ENCODE results near the gene SCMH1. TPM values are rescaled to one million over a fixed set of nuclear protein-coding genes. Genes with fewer than 3 reads are reported as not detected.

Gene SCMH1
- total RNA-seq, 1 donor from 2014 or later = 18.4 TPM

DNA sequence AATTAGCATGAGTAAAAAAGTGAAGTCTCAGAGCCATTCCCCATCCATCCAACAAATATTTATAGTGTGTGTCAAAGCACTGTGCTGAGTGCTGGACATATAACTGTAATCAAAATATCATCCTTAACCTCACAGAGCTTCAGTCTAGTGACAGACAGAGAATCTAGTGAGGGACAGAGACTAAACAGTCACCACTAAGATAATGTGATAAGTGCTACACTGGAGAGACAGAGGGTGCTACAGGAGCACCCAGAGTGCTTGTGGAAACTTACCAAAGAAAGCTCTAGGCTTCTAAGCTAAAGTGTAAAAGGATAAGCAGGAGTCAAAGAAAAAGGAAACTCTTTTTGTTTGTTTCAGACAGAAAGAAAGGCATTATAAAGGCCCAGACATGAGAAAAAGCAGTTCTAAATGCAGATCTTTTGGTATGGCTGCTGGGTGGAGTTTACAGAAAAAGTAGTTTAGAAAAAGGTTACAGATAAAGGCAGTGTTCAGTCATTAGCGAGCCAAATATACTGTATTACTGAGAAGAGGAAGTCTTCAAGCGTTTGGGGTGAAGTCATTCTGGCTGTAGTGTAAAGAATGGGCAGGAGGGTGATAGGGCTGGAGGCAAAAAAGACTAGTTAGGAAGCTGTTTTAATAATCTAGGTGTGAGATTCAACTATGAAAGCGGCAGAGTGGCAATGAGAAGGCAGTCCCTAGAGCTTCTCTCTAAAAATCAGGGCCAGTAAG lies 83.8 kb downstream of the SCMH1 start:
- H3K36me3 Mint-ChIP-seq (ENCODE audit: low read depth, unreplicated experiment) = no peaks in the 10 kb centered on the region
- Histone ChIP-seq H3K4me3 (ENCODE audit: insufficient read depth, low read depth, low read length) (no peak overlapping the region), H3K27ac (ENCODE audit: low read depth, low read length) (no peak overlapping the region), H3K27me3 (ENCODE audit: insufficient read depth, low read length) (no peaks in the 10 kb centered on the region), H3K4me1 (ENCODE audit: insufficient read depth, low read length) (no peaks in the 10 kb centered on the region), H3K9me3 (ENCODE audit: insufficient read depth, low read depth, low read length) (no peaks in the 10 kb centered on the region), H3K4me2 (ENCODE audit: low read length) (no peak overlapping the region), H2AFZ (ENCODE audit: low read depth, low read length) (no peak overlapping the region), H3K79me2 (ENCODE audit: insufficient read depth, low read length) (no peaks in the 10 kb centered on the region), H3K36me3 (ENCODE audit: insufficient read depth, low read length) (no peaks in the 10 kb centered on the region), H3K9ac (ENCODE audit: low read length) (no peak overlapping the region), H4K20me1 (ENCODE audit: insufficient read depth, low read length) (no peaks in the 10 kb centered on the region)
- no peak overlapping the region for H3K27ac Mint-ChIP-seq (ENCODE audit: unreplicated experiment)
- FAIRE-seq (no peak), DNase-seq (ENCODE audit: low read depth) (no peak)
- H3K4me3 Mint-ChIP-seq (ENCODE audit: unreplicated experiment) = peak overlapping the region; percentile 2
- peaks cover 9% of the 10 kb centered on the region for H3K4me1 Mint-ChIP-seq (ENCODE audit: low read depth, unreplicated experiment)
- no peak for TF ChIP-seq EZH2 (IDR thresholded peaks at IDR 0.05; ENCODE audit: insufficient read depth, low read length)
- TF ChIP-seq, protein P1, sequence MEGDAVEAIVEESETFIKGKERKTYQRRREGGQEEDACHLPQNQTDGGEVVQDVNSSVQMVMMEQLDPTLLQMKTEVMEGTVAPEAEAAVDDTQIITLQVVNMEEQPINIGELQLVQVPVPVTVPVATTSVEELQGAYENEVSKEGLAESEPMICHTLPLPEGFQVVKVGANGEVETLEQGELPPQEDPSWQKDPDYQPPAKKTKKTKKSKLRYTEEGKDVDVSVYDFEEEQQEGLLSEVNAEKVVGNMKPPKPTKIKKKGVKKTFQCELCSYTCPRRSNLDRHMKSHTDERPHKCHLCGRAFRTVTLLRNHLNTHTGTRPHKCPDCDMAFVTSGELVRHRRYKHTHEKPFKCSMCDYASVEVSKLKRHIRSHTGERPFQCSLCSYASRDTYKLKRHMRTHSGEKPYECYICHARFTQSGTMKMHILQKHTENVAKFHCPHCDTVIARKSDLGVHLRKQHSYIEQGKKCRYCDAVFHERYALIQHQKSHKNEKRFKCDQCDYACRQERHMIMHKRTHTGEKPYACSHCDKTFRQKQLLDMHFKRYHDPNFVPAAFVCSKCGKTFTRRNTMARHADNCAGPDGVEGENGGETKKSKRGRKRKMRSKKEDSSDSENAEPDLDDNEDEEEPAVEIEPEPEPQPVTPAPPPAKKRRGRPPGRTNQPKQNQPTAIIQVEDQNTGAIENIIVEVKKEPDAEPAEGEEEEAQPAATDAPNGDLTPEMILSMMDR (IDR thresholded peaks at IDR 0.05; ENCODE audit: insufficient read depth, low read depth, low read length) = no peak
- no peaks in the 10 kb centered on the region for H3K27me3 Mint-ChIP-seq (ENCODE audit: low read depth, unreplicated experiment)
- H3K9me3 Mint-ChIP-seq (ENCODE audit: unreplicated experiment) = no peaks in the 10 kb centered on the region

DNA sequence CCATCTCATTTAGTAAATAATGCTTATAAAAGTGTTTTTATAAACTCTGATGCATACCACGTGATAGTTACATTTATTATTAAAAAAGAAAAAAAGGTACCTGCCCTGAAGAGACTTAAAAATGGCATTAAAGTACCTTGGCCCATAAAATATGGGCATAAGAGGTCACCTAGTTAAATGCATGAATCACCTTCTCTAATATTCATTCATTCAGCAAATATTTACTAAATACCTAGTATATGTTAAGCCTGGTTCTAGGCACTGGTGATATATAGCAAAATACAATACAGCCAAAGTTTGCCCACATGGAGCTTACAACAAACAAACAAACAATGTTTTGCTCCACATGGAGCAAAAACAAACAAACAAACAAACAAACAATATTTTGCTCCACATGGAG lies 87.0 kb downstream of the SCMH1 start:
- Mint-ChIP-seq H3K4me3 (ENCODE audit: unreplicated experiment) (no peak overlapping the region), H3K27me3 (ENCODE audit: low read depth, unreplicated experiment) (no peaks in the 10 kb centered on the region), H3K9me3 (ENCODE audit: unreplicated experiment) (no peaks in the 10 kb centered on the region), H3K27ac (ENCODE audit: unreplicated experiment) (no peak overlapping the region), H3K36me3 (ENCODE audit: low read depth, unreplicated experiment) (peaks cover 2% of the 10 kb centered on the region), H3K4me1 (ENCODE audit: low read depth, unreplicated experiment) (peaks cover 24% of the 10 kb centered on the region)
- TF ChIP-seq EZH2 (IDR thresholded peaks at IDR 0.05; ENCODE audit: insufficient read depth, low read length) = no peak
- TF ChIP-seq, protein P1 (IDR thresholded peaks at IDR 0.05; ENCODE audit: insufficient read depth, low read depth, low read length) = no peak
- no peaks in the 10 kb centered on the region for H3K27me3 ChIP-seq (ENCODE audit: insufficient read depth, low read length)
- no peak overlapping the region for H3K4me3 ChIP-seq (ENCODE audit: insufficient read depth, low read depth, low read length)
- no peak overlapping the region for H3K4me2 ChIP-seq (ENCODE audit: low read length)
- FAIRE-seq (no peak), DNase-seq (ENCODE audit: low read depth) (no peak)
- H3K27ac ChIP-seq (ENCODE audit: low read depth, low read length) = no peak overlapping the region
- H3K9ac ChIP-seq (ENCODE audit: low read length) = no peak overlapping the region
- no peaks in the 10 kb centered on the region for H3K79me2 ChIP-seq (ENCODE audit: insufficient read depth, low read length)
- no peaks in the 10 kb centered on the region for H4K20me1 ChIP-seq (ENCODE audit: insufficient read depth, low read length)
- H3K4me1 ChIP-seq (ENCODE audit: insufficient read depth, low read length) = peaks cover 18% of the 10 kb centered on the region
- H3K9me3 ChIP-seq (ENCODE audit: insufficient read depth, low read depth, low read length) = no peaks in the 10 kb centered on the region
- H2AFZ ChIP-seq (ENCODE audit: low read depth, low read length) = no peak overlapping the region
- no peaks in the 10 kb centered on the region for H3K36me3 ChIP-seq (ENCODE audit: insufficient read depth, low read length)

DNA sequence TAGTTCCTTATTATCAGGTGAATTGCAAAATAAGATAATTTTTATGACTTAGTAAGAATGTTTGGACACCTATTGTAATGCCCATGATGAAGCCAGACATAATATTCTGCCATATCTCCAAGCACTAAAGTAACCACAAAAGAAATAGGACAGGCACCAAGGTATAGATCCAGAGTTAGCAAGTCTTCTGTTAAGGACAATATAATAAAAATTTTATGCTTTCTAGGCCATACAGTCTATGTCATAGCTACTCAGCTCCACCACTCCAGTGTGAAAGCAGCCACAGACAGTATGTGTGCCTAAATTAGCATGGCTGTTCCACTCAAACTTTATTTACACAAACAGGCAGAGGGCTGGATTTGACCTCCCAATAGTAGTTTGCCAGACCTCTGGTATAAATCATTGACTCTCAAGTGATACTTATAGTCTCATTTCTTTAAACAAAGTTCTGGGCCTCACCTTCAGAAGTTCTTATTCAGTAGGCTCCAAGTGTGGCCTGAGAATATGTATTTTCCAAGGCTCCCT lies 88.3 kb downstream of the SCMH1 start:
- H3K4me1 Mint-ChIP-seq (ENCODE audit: low read depth, unreplicated experiment) = peaks cover 24% of the 10 kb centered on the region
- peak overlapping the region; percentile 90 for H3K27ac ChIP-seq (ENCODE audit: low read depth, low read length)
- H3K27me3 Mint-ChIP-seq (ENCODE audit: low read depth, unreplicated experiment) = no peaks in the 10 kb centered on the region
- no peak overlapping the region for H3K4me3 ChIP-seq (ENCODE audit: insufficient read depth, low read depth, low read length)
- H2AFZ ChIP-seq (ENCODE audit: low read depth, low read length) = no peak overlapping the region
- peaks cover 13% of the 10 kb centered on the region for H3K36me3 Mint-ChIP-seq (ENCODE audit: low read depth, unreplicated experiment)
- FAIRE-seq (no peak), DNase-seq (ENCODE audit: low read depth) (no peak)
- no peaks in the 10 kb centered on the region for H3K79me2 ChIP-seq (ENCODE audit: insufficient read depth, low read length)
- no peaks in the 10 kb centered on the region for H3K9me3 Mint-ChIP-seq (ENCODE audit: unreplicated experiment)
- H3K36me3 ChIP-seq (ENCODE audit: insufficient read depth, low read length) = no peaks in the 10 kb centered on the region
- H3K27ac Mint-ChIP-seq (ENCODE audit: unreplicated experiment) = no peak overlapping the region
- H3K9ac ChIP-seq (ENCODE audit: low read length) = no peak overlapping the region
- H3K4me1 ChIP-seq (ENCODE audit: insufficient read depth, low read length) = peaks cover 18% of the 10 kb centered on the region
- H3K27me3 ChIP-seq (ENCODE audit: insufficient read depth, low read length) = no peaks in the 10 kb centered on the region
- no peaks in the 10 kb centered on the region for H3K9me3 ChIP-seq (ENCODE audit: insufficient read depth, low read depth, low read length)
- no peak for TF ChIP-seq EZH2 (IDR thresholded peaks at IDR 0.05; ENCODE audit: insufficient read depth, low read length)
- TF ChIP-seq, protein P1 (IDR thresholded peaks at IDR 0.05; ENCODE audit: insufficient read depth, low read depth, low read length) = no peak
- H4K20me1 ChIP-seq (ENCODE audit: insufficient read depth, low read length) = no peaks in the 10 kb centered on the region
- H3K4me3 Mint-ChIP-seq (ENCODE audit: unreplicated experiment) = no peak overlapping the region
- H3K4me2 ChIP-seq (ENCODE audit: low read length) = no peak overlapping the region
